MM.1S (cell line): Measurements from ENCODE around the gene NAT8L.

Source experiments
- CTCF ChIP-seq: fragments of 300-600 bp; sonication (generic); IDR thresholded peaks from 2 replicates; pipeline ENCODE4 v1.5.1; 2016; ENCODE audit warnings: antibody characterized with exemption, low read length, mixed read lengths
- EZH2 ChIP-seq: fragments of 300-600 bp; sonication (generic); optimal IDR thresholded peaks from 2 replicates; pipeline ENCODE3; 2017; ENCODE audit warnings: low read depth, mild to moderate bottlenecking, antibody characterized with exemption, low read length, mixed read lengths

GRCh38 chr4:2071912-2072867 lies 13.1 kb downstream of the NAT8L start:
- no peak for TF ChIP-seq CTCF
- TF ChIP-seq EZH2: no peak
